Erythroblast (primary cell): ENCODE measurements around the gene DAPK2.

Experiments
- GATA1 ChIP-seq: IDR thresholded peaks from 2 replicates; pipeline ENCODE4 v1.6.1; 2011; ENCODE audit warnings: low read depth, mild to moderate bottlenecking, control low read depth, low read length, moderate library complexity
- POLR2A ChIP-seq: IDR thresholded peaks from 2 replicates; pipeline ENCODE4 v1.6.1; 2011; ENCODE audit warnings: mild to moderate bottlenecking, low read length

DNA sequence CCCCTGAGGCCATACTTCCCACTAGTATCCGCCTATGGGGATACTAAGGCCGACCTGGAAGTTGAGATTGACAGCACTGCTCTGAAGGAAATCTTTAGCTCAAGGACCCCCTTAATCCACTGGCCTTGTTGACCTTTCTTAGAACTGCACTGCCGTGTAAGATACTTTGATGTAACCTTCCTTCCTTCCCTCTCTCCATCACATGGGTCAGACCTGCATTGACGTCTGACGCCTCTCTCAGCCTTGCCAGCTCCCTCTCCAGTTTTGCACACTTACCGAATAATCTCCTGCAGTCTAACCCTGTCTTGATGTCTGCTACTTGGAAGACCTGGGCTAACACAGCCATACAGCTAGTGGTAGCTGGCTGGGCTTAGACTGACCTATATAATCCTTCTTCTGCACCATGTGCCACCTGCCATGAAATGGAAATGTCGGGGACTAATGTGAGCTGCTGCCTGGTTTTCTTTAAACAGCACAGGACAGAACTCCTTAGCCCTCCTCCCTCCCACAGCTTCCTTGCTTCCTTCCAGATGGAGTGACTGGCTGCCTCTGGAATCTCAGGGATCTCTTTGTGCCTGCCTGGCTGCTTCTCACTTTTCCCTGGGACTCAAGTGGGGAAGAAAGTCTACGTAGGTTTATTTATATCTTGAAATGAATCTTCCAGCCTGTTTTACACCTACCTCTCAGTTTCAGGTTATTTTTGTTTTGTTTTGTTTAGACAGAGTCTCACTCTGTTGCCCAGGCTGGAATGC, 173.3 kb downstream of the DAPK2 start:
- TF ChIP-seq POLR2A (no peak), GATA1 (no peak)
